ENCODE results near the gene LRRC4. TPM values are rescaled to one million over a fixed set of nuclear protein-coding genes. Genes with fewer than 3 reads are reported as not detected.

LRRC4 gene
- total RNA-seq, 1 experiment from 2014 or later, result 10.4 TPM

GRCh38 chr7:128022631-128023532 lies 8.4 kb downstream of the LRRC4 start:
- Histone ChIP-seq H2AFZ (ENCODE audit: low read length) (no peak overlapping the region), H2BK20ac (ENCODE audit: low read depth, low read length, poor library complexity, severe bottlenecking) (no peak overlapping the region), H3K27me3 (ENCODE audit: insufficient read depth, low read length) (no peaks in the 10 kb centered on the region), H3K9ac (ENCODE audit: extremely low read depth, insufficient read length, low read length) (no peak overlapping the region), H2AK5ac (ENCODE audit: insufficient read length, low read length) (no peak overlapping the region), H4K20me1 (ENCODE audit: control insufficient read depth, insufficient read depth, insufficient read length) (no peaks in the 10 kb centered on the region), H2BK15ac (ENCODE audit: low read depth, low read length) (no peak overlapping the region), H3K27ac (ENCODE audit: insufficient read length, low read depth, low read length) (no peak overlapping the region), H3K23ac (ENCODE audit: insufficient read length, low read depth, low read length) (no peak overlapping the region), H3K4me2 (ENCODE audit: insufficient read depth, insufficient read length, low read length) (no peak overlapping the region), H3K79me2 (ENCODE audit: insufficient read depth, low read length) (no peaks in the 10 kb centered on the region), H3K9me3 (ENCODE audit: control insufficient read depth, low read depth, low read length) (no peaks in the 10 kb centered on the region), H3K79me1 (ENCODE audit: insufficient read depth, low read depth, low read length, poor library complexity, severe bottlenecking) (no peaks in the 10 kb centered on the region), H3K18ac (ENCODE audit: insufficient read length, low read depth, low read length) (no peak overlapping the region), H4K8ac (replicated peaks; ENCODE audit: insufficient read length, low read depth, low read length) (no peak overlapping the region), H2BK120ac (ENCODE audit: low read depth, low read length, poor library complexity, severe bottlenecking) (no peak overlapping the region), H2BK12ac (ENCODE audit: insufficient read length, low read depth, low read length) (no peak overlapping the region), H4K91ac (ENCODE audit: insufficient read length, low read depth, low read length) (no peak overlapping the region), H3K4me1 (ENCODE audit: insufficient read depth, low read length) (peaks cover 14% of the 10 kb centered on the region; the same call in 1 of the 2 replicates), H3K56ac (ENCODE audit: insufficient read length, low read depth, low read length) (no peak overlapping the region), H3K14ac (ENCODE audit: insufficient read depth, low read length) (no peak overlapping the region), H3T11ph (ENCODE audit: low read length) (no peak overlapping the region), H3K23me2 (ENCODE audit: insufficient read length, low read depth, low read length, poor library complexity, severe bottlenecking) (no peaks in the 10 kb centered on the region), H2BK5ac (ENCODE audit: insufficient read length, low read length) (no peak overlapping the region), H4K5ac (ENCODE audit: insufficient read length, low read depth, low read length) (no peak overlapping the region), H3K4ac (ENCODE audit: low read depth, low read length) (no peak overlapping the region)
- no peaks in the 10 kb centered on the region for H3K9me3 Mint-ChIP-seq
- H3K4me3 Mint-ChIP-seq, result 0 out of 5 replicates have a peak overlapping the region, but pooled peaks of 1 of the 2 experiments have one; percentile 4
- TF ChIP-seq, protein P1, sequence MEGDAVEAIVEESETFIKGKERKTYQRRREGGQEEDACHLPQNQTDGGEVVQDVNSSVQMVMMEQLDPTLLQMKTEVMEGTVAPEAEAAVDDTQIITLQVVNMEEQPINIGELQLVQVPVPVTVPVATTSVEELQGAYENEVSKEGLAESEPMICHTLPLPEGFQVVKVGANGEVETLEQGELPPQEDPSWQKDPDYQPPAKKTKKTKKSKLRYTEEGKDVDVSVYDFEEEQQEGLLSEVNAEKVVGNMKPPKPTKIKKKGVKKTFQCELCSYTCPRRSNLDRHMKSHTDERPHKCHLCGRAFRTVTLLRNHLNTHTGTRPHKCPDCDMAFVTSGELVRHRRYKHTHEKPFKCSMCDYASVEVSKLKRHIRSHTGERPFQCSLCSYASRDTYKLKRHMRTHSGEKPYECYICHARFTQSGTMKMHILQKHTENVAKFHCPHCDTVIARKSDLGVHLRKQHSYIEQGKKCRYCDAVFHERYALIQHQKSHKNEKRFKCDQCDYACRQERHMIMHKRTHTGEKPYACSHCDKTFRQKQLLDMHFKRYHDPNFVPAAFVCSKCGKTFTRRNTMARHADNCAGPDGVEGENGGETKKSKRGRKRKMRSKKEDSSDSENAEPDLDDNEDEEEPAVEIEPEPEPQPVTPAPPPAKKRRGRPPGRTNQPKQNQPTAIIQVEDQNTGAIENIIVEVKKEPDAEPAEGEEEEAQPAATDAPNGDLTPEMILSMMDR (conservative IDR thresholded peaks at IDR 0.05), result no peak
- no peak for DNase-seq
- no peaks in the 10 kb centered on the region; the same call in 1 of the 2 replicates for H3K27me3 Mint-ChIP-seq (ENCODE audit: low read depth)
- peaks cover 47 to 58% of the 10 kb centered on the region in 2 experiments for H3K4me1 Mint-ChIP-seq
- H3K36me3 Mint-ChIP-seq (ENCODE audit: insufficient read depth in 1 of 3, low read depth in 3 of 3), result peaks cover 0 to 13% (median 0%) of the 10 kb centered on the region in 3 experiments; a peak in 5 of 7 replicates
- H3K27ac Mint-ChIP-seq, result no peak overlapping the region; a peak in 1 of 7 replicates
- no CpG with 5 or more reads among the region's 6 CpGs for WGBS (ENCODE audit: extremely low coverage, insufficient read length, low lambda C conversion rate)
